ENCODE results near the gene HSF2BP. TPM values are rescaled to one million over a fixed set of nuclear protein-coding genes. Genes with fewer than 3 reads are reported as not detected.

HSF2BP gene
- total RNA-seq, 4 donors from 2014 or later: 0.35 to 0.67 TPM; not detected in 2

DNA sequence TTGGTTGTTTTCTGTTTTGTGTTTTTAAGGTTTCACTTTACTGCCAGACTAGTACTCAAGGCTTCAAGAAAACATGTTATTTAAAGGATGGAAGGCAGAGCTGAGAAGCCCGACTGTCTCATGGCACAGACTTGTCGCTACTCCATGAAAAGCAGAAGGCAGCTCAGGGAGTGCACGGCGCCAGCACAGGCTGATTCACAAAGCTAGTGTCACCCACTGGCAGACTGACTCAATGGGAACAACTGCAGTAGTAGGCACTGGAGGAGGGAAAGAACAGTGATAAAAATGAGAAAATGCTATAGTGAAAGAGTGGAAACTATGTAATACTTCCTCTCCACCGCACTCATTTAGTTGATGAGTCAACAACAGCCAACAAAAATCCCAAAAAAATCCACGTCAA, 14.7 kb downstream of the HSF2BP start:
- no peak for DNase-seq
- no peaks in the 10 kb centered on the region for H3K27me3 ChIP-seq
- TF ChIP-seq POLR2A (IDR thresholded peaks at IDR 0.05): no peak
- no peak for TF ChIP-seq CTCF (IDR thresholded peaks at IDR 0.05)
- H3K36me3 ChIP-seq: no peaks in the 10 kb centered on the region
- no peak overlapping the region for H3K27ac ChIP-seq
- H3K4me3 ChIP-seq: no peak overlapping the region
- peaks cover 0 to 4% (median 2%) of the 10 kb centered on the region in 4 donors for H3K4me1 ChIP-seq
- no peaks in the 10 kb centered on the region for H3K9me3 ChIP-seq

- Histone ChIP-seq H3K9me3 (no peaks in the 10 kb centered on the region), H3K27me3 (no peaks in the 10 kb centered on the region), H3K4me1 (peaks cover 0 to 4% (median 2%) of the 10 kb centered on the region in 4 donors), H3K4me3 (no peak overlapping the region), H3K27ac (no peak overlapping the region), H3K36me3 (no peaks in the 10 kb centered on the region)
- no peak for DNase-seq
- TF ChIP-seq CTCF (IDR thresholded peaks at IDR 0.05) (no peak), POLR2A (IDR thresholded peaks at IDR 0.05) (no peak)
These were observed 15.2 kb downstream of the HSF2BP start for GRCh38 chr21:43644071-43644470.

- no peak overlapping the region for H3K4me3 ChIP-seq
- TF ChIP-seq CTCF (IDR thresholded peaks at IDR 0.05) (no peak), POLR2A (IDR thresholded peaks at IDR 0.05) (no peak)
- no peak for DNase-seq
These were observed 16.1 kb downstream of the HSF2BP start for GRCh38 chr21:43643193-43643592.

GRCh38 chr21:43640400-43640799, 18.9 kb downstream of the HSF2BP start:
- DNase-seq: no peak
- H3K27me3 ChIP-seq: no peaks in the 10 kb centered on the region
- no peaks in the 10 kb centered on the region for H3K36me3 ChIP-seq
- H3K9me3 ChIP-seq: no peaks in the 10 kb centered on the region
- peaks cover 0 to 4% (median 0%) of the 10 kb centered on the region in 4 donors for H3K4me1 ChIP-seq
- TF ChIP-seq POLR2A (IDR thresholded peaks at IDR 0.05): no peak
- peak in 4 of 6 experiments; percentile 14 to 36 (median 21) for TF ChIP-seq CTCF (IDR thresholded peaks at IDR 0.05)
- H3K4me3 ChIP-seq: no peak overlapping the region
- H3K27ac ChIP-seq: peak overlapping the region in 1 of 4 donors; percentile 30

More at GRCh38 chr21:43643193-43643592, 16.1 kb downstream of the HSF2BP start:
- no peaks in the 10 kb centered on the region for H3K9me3 ChIP-seq
- no peak overlapping the region for H3K27ac ChIP-seq
- H3K4me1 ChIP-seq: peaks cover 0 to 4% (median 2%) of the 10 kb centered on the region in 4 donors
- H3K36me3 ChIP-seq: no peaks in the 10 kb centered on the region
- H3K27me3 ChIP-seq: no peaks in the 10 kb centered on the region

DNA sequence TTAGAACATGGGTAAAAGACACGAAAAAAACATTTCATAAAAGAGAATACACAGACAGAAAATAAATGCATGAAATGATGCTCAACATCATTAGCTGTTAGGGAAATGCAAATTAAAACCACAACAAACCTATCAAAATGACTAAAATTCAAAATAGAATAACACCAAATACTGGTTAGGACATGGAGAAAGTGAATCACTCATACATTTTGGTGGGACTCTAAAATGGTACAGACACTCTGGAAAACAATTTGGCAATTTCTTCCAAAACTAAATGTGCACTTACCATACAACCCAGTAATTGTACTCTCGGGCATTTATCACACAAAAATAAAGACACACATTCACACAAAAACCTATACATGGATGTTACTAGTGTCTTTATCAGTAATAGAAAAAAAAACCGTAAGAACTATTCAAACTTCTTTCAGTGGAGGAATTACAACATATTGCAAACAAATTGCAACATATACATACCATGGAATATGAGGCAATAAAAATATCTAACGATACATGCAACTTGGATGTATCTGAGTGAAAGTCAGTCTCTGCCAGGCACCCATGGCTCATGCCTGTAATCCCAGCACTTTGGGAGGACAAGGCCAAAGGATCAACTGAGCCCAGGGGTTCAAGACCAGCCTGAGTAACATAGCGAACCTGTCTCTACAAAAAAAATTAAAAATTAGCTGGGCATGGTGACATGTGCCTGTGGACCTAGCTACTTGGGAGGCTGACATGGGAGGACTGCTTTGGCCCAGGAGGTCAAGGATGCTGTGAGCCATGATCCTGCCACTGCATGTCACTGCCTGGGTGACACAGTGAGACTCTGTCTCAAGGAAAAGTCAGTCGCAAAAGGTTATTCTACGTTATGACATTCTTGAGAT, 19.6 kb downstream of the HSF2BP start:
- peak overlapping the region in 1 of 4 donors; percentile 30 for H3K27ac ChIP-seq
- no peaks in the 10 kb centered on the region for H3K36me3 ChIP-seq
- TF ChIP-seq CTCF (IDR thresholded peaks at IDR 0.05) (no peak), POLR2A (IDR thresholded peaks at IDR 0.05) (no peak)
- no peaks in the 10 kb centered on the region for H3K27me3 ChIP-seq
- no peaks in the 10 kb centered on the region for H3K4me1 ChIP-seq
- no peaks in the 10 kb centered on the region for H3K9me3 ChIP-seq
- H3K4me3 ChIP-seq: no peak overlapping the region
- no peak for DNase-seq
